Activated naive CD4-positive, alpha-beta T cell (primary cell): ENCODE data around the gene ESRRG.

Experiments
- DNase-seq, 4 experiments: peaks; one replicate each; lab custom pipeline; 2025; lab: John Stamatoyannopoulos, UW

The ESRRG gene

DNA sequence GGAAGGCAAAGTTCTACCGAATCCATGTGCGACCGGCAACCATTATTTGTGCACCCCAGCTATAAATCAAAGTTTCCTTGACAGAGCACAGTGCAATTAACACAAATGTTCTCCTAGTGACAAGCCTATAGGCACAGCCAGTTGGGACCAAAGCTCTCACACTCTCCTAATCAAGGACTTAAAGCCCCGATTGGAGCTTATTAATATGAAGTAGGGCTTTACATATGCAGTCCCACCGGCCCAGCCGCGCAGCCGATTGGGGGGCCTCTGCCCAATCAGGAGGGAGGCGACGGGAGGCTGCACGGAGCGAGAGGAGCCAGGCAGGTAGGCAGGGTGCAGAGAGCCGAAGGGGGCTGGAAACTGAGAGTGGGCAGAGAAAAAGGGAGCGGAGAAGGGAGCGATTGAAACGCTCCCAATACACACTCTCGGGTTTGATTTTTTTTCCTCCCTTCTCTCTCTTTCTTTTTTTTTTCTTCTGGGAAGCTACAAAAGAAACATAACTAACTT lies at the start of gene ESRRG:
Gene ESRRG (minus strand): TSS at position 156 of the 507 bp plus-strand sequence. CDS start 130 bp downstream, at position 26.
- no peak for DNase-seq

GRCh38 chr1:216771922-216772321 lies 48.7 kb upstream of the ESRRG start:
- DNase-seq, result no peak

GRCh38 chr1:216766633-216767327 lies 43.6 kb upstream of the ESRRG start:
- no peak for DNase-seq

- no peak for DNase-seq
Measured at GRCh38 chr1:216765346-216766300, 42.4 kb upstream of the ESRRG start.

DNA sequence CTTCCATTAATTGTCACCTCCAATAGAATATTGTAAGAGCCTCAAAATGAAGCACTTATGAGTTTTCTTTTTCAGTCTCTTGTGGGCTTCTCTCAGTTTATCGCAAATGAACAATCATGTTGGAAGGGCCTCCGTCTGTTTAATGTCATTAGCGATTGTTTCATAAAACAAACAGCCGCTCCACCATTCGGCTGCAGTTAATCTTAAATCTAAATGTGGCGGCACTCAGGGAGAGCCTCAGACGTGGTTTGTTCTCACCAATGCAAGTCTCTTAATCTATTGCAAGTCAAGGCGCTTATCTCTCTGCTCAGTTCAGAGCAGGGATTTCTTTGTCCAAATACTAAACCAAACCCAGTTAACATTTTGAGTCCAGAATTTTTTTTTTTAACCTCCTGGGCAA lies 34.9 kb upstream of the ESRRG start:
- DNase-seq, result no peak

GRCh38 chr1:216757110-216757509 lies 33.9 kb upstream of the ESRRG start:
- no peak for DNase-seq

- no peak for DNase-seq
Measured at GRCh38 chr1:216750961-216751360, 27.7 kb upstream of the ESRRG start.

- DNase-seq, result no peak
Measured at GRCh38 chr1:216750031-216750627, 26.9 kb upstream of the ESRRG start.

GRCh38 chr1:216749232-216749631 lies 26.0 kb upstream of the ESRRG start:
- DNase-seq, result no peak

DNA sequence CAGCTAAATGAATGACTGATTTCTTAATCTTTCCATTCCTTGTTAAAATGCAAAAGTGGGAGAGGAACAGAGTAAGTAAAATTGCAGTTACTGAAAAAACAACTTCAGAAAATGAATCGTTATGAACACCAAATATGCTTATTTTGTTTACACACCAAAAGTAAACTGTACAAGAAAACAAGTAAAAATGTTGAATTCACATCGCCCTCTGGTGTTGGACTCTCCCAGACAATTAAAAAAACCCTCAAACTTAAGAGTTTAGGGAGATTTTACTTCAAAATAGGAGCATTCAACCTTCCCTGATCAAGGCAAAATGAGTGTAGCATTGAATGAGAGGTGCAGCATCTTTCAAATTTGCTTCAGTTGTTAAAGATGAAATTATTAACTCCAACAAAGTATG lies 19.4 kb upstream of the ESRRG start:
- DNase-seq, result no peak

- no peak for DNase-seq
Measured at GRCh38 chr1:216740331-216740730, 17.1 kb upstream of the ESRRG start.

- no peak for DNase-seq
Measured at GRCh38 chr1:216739793-216740192, 16.6 kb upstream of the ESRRG start.

DNA sequence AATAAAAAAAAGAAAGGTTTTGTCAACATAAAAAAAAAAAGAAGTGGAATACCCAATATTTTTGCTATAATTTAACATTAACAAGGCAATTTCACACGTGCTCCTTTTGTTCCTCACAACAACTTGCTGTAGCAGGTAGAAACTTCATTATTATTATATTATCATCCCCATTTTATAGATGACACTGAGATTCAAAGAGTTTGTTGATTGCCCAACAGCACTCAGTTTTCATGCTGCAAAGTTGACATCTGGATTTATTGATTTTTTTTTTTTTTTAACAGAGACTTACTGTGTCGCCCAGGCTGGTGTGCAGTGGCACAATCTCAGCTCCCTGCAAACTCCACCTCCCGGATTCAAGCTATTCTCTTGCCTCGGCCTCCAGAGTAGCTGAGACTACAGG lies 8.9 kb upstream of the ESRRG start:
- no peak for DNase-seq

GRCh38 chr1:216731562-216731961 lies 8.3 kb upstream of the ESRRG start:
- DNase-seq, result no peak

DNA sequence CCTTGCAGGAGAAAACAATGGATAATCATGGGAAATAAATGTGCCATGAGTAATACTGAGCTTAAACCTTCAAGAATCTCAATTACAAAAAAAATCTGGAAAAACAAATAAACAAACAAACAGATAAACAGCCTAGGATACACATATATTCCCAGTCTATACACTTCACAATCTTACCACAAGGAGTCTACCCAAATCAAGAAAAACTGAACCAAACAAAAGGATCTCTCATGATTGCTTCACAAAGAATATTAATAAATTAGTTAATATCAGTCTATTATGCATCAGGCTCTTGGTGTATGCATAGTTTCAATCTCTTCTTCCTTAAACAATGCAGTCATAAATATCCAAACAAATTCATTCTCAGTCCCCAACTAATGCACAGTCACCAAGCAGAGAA lies 3.2 kb upstream of the ESRRG start:
- no peak for DNase-seq

DNA sequence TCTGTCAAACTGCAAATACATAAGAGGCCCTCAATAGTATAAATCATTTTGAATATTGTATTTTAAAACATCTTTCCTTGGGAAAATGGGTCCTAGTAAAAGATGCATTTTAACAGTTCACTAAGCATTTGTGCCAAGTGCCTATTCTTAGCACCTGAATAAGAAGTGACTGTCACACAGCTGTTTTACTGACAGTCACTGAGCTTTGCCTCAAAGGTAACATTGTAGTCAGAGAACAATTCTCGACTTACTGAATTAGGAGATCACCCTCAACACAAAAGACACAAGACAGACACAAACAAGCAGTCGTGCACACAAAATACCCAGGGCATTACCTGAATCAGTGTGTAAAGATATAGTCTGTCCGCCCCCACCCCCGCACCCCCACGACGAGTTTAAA lies 408 bp downstream of the ESRRG start:
- DNase-seq, result no peak

DNA sequence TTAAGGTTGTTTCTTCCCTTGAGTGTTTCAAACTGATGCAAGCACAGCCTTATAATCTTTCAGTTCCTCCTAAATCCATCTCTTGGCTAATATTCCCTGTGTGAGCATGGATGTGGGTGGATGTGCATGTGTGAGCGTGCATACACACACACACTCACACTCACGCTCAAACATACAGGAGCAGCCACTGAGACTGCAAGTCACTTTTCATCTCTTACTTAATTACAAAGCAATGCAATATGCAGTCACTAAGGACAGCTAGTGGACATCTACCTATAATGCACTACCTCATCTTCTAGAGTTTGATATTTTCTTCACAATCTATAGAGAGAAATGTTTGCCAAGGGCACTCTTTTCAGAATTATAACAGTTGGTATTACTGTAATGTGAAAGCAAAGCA lies 1.4 kb downstream of the ESRRG start:
- no peak for DNase-seq

- no peak for DNase-seq
Measured at GRCh38 chr1:216721062-216721461, 2.2 kb downstream of the ESRRG start.

DNA sequence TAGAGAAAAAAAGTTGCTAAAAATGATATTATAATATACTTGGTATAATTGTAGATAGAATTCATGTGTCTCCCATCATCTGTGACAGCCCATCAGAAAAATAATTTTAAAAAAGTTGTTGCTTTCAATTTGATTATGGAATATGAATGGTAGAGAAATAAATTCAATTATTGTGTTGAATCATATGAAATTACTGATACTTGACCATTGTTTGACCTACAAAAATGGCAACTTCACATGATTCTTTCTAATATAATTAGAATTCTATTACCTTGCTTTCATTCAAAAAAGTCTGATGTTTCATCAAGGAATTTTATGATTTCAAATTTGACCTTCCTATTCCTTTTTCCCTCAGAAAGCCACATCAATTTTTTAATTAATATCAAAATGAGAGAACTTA lies 11.5 kb downstream of the ESRRG start:
- no peak for DNase-seq

GRCh38 chr1:216710598-216711333 lies 12.5 kb downstream of the ESRRG start:
- DNase-seq, result no peak

DNA sequence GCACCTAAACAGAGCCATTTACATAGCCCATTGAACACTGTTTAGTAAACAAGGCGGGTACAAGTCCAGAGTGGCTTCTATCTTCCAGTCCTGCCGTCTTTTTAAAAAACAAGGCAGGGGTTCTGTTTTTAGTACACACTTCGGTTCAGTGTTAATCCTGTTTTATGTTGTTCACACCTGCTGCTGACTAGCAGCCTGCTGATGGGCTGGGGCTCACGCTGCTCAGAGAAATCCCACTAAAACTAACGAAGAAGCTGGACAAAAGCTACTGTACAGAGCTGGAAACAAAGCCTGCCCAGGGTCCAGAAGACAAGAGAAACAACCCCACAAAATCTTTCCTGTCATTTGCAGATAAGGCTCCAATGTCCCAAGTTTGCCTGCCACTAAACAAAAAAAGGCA lies 13.2 kb downstream of the ESRRG start:
- no peak for DNase-seq

- no peak for DNase-seq
Measured at GRCh38 chr1:216705676-216706075, 17.6 kb downstream of the ESRRG start.
